Adrenal gland (tissue), 5 donors: Measurements from ENCODE around the gene MKI67.

ENCODE experiments used
- CTCF ChIP-seq, 6 experiments: fragments of 450-650 bp in 4 of 6; fragments of 200-600 bp in 2 of 6; sonication (generic) in 1 of 6; IDR thresholded peaks; 1 replicate in 5 of 6; 2 replicates in 1 of 6; pipeline versions ENCODE4 v1.5.1 to v1.8.0; 2016 to 2021; ENCODE audit warnings: antibody characterized with exemption in 6 of 6, mild to moderate bottlenecking in 2 of 6, moderate library complexity in 1 of 6
- POLR2A ChIP-seq, 2 donors: fragments of 450-650 bp; IDR thresholded peaks; one replicate each; pipeline ENCODE4 v1.6.1; 2017; ENCODE audit warnings: antibody characterized with exemption in 2 of 2, mild to moderate bottlenecking in 2 of 2, moderate library complexity in 1 of 2
- donor health status: DM: no; HTN: no; CAD: no.

DNA sequence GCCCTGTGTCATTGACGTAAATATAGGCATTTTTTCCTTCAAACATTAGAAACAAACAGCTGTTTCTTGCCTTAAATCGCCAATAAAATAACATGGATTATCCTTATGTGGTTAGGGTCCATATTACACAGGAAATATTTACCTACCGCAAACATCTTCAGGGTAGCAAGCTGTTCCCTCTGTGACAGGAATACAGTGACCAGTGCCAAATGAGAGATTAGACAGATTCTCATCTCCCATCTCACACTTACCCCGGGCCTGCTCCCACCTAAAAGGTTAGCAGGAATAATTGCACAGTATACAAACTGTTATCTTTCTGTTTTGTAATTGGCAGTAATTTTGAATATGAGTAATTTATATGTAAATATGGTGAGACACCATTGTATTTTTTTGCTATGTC lies 16.5 kb downstream of the MKI67 start:
- TF ChIP-seq CTCF (IDR thresholded peaks at IDR 0.05): no peak
- no peak for TF ChIP-seq POLR2A (IDR thresholded peaks at IDR 0.05)
